WTC11 (cell line): ENCODE data around the gene FOXL2. TPM values are rescaled to one million over a fixed set of nuclear protein-coding genes. Genes with fewer than 3 reads are reported as not detected.

Experiments used
- ATAC-seq: fragments of 200-7000 bp; cut with Tn5 transposase; 2 replicates; pipeline ENCODE4 v1.10.0; 2021; ENCODE audit warnings: mild to moderate bottlenecking, moderate library complexity
- CTCF ChIA-PET: fragments of 300-600 bp; sonication (Branson Sonifier 250); formaldehyde crosslinking; loops from one replicate; lab custom pipeline; 2021; ENCODE audit warnings: antibody characterized with exemption; lab: Charles Lee
- POLR2A ChIA-PET: fragments of 350-600 bp; sonication (Branson Sonifier 250); formaldehyde crosslinking; loops from one replicate; lab custom pipeline; 2021; ENCODE audit warnings: antibody characterized with exemption; lab: Charles Lee
- DNase-seq: peaks from one replicate; pipeline ENCODE4 v3.0.0; 2021; ENCODE audit warnings: low spot score
- H3K27ac Mint-ChIP-seq: 2 replicates; pipeline ENCODE4 v1.8.0; 2021; ENCODE audit warnings: mixed read lengths
- H3K27me3 Mint-ChIP-seq: 2 replicates; pipeline ENCODE4 v1.8.0; 2021; ENCODE audit warnings: low read depth, mild to moderate bottlenecking, moderate library complexity, mixed read lengths
- H3K36me3 Mint-ChIP-seq: 2 replicates; pipeline ENCODE4 v1.8.0; 2021; ENCODE audit warnings: mixed read lengths
- H3K4me1 Mint-ChIP-seq: 2 replicates; pipeline ENCODE4 v1.8.0; 2022; ENCODE audit warnings: mixed read lengths
- H3K4me3 Mint-ChIP-seq: 2 replicates; pipeline ENCODE4 v1.8.0; 2021; ENCODE audit warnings: mild to moderate bottlenecking, moderate library complexity, mixed read lengths
- H3K9me3 Mint-ChIP-seq: 2 replicates; pipeline ENCODE4 v1.8.0; 2021; ENCODE audit warnings: mixed read lengths
- AR ChIP-seq: fragments of 250-450 bp; sonication (Bioruptor Pico); IDR thresholded peaks from 2 replicates; pipeline ENCODE4 v1.9.0; 2021; ENCODE audit warnings: mild to moderate bottlenecking
- CDX4 ChIP-seq: fragments of 250-450 bp; sonication (Bioruptor Pico); IDR thresholded peaks from 2 replicates; pipeline ENCODE4 v1.9.0; 2021; ENCODE audit warnings: moderate library complexity, mild to moderate bottlenecking, inconsistent platforms, borderline replicate concordance
- CREB1 ChIP-seq: sonication (generic); formaldehyde crosslinking; IDR thresholded peaks from 2 replicates; pipeline ENCODE4 v1.8.0; 2023; ENCODE audit warnings: mild to moderate bottlenecking, missing genetic modification reagents
- CTCF ChIP-seq: fragments of 200-600 bp; IDR thresholded peaks from 2 replicates; pipeline ENCODE4 v1.8.0; 2022; ENCODE audit warnings: antibody characterized with exemption
- EMX1 ChIP-seq: fragments of 250-450 bp; sonication (Bioruptor Pico); IDR thresholded peaks from 2 replicates; pipeline ENCODE4 v1.8.0; 2021; ENCODE audit warnings: mild to moderate bottlenecking
- ESRRA ChIP-seq: sonication (generic); formaldehyde crosslinking; IDR thresholded peaks from 2 replicates; pipeline ENCODE4 v1.8.1; 2022; ENCODE audit warnings: mild to moderate bottlenecking, missing genetic modification reagents, borderline replicate concordance
- FOXK1 ChIP-seq: sonication (generic); formaldehyde crosslinking; IDR thresholded peaks from 2 replicates; pipeline ENCODE4 v1.8.0; 2022; ENCODE audit warnings: mild to moderate bottlenecking, moderate library complexity, missing genetic modification reagents
- FOXP1 ChIP-seq: sonication (generic); formaldehyde crosslinking; IDR thresholded peaks from 2 replicates; pipeline ENCODE4 v1.8.0; 2022; ENCODE audit warnings: missing genetic modification reagents, mild to moderate bottlenecking, moderate library complexity, borderline replicate concordance
- FOXP4 ChIP-seq: sonication (generic); formaldehyde crosslinking; IDR thresholded peaks from 2 replicates; pipeline ENCODE4 v1.8.0; 2022; ENCODE audit warnings: mild to moderate bottlenecking, missing genetic modification reagents
- GTF2I ChIP-seq: fragments of 250-450 bp; sonication (Bioruptor Pico); conservative IDR thresholded peaks from 2 replicates; pipeline ENCODE4 v1.4.0; 2021; ENCODE audit warnings: mild to moderate bottlenecking
- HMGA2 ChIP-seq: fragments of 250-450 bp; sonication (Bioruptor Pico); IDR thresholded peaks from 2 replicates; pipeline ENCODE4 v1.4.0; 2021; ENCODE audit warnings: mild to moderate bottlenecking, moderate library complexity
- MLX ChIP-seq: sonication (generic); formaldehyde crosslinking; IDR thresholded peaks from 2 replicates; pipeline ENCODE4 v1.8.1; 2023; ENCODE audit warnings: mild to moderate bottlenecking, missing genetic modification reagents, moderate library complexity
- MXD4 ChIP-seq: fragments of 250-450 bp; sonication (Bioruptor Pico); IDR thresholded peaks from 2 replicates; pipeline ENCODE4 v1.8.0; 2021; ENCODE audit warnings: mild to moderate bottlenecking, moderate library complexity, borderline replicate concordance
- NFATC4 ChIP-seq: fragments of 250-450 bp; sonication (Bioruptor Pico); IDR thresholded peaks from 2 replicates; pipeline ENCODE4 v1.9.0; 2021; ENCODE audit warnings: mild to moderate bottlenecking
- NFE2L1 ChIP-seq: sonication (generic); formaldehyde crosslinking; IDR thresholded peaks from 2 replicates; pipeline ENCODE4 v1.8.1; 2023; ENCODE audit warnings: missing genetic modification reagents
- OVOL2 ChIP-seq: fragments of 250-450 bp; sonication (Bioruptor Pico); IDR thresholded peaks from 2 replicates; pipeline ENCODE4 v1.9.0; 2021; ENCODE audit warnings: mild to moderate bottlenecking, borderline replicate concordance
- RORB ChIP-seq: fragments of 250-450 bp; sonication (Bioruptor Pico); IDR thresholded peaks from 2 replicates; pipeline ENCODE4 v1.9.0; 2021; ENCODE audit warnings: mild to moderate bottlenecking
- SMAD3 ChIP-seq: sonication (generic); formaldehyde crosslinking; IDR thresholded peaks from 2 replicates; pipeline ENCODE4 v1.8.0; 2022; ENCODE audit warnings: missing genetic modification reagents, mild to moderate bottlenecking, borderline replicate concordance
- SP1 ChIP-seq: sonication (generic); formaldehyde crosslinking; conservative IDR thresholded peaks from 2 replicates; pipeline ENCODE4 v1.8.1; 2022; ENCODE audit warnings: missing genetic modification reagents
- ZBTB43 ChIP-seq: sonication (generic); formaldehyde crosslinking; IDR thresholded peaks from 2 replicates; pipeline ENCODE4 v1.8.1; 2023; ENCODE audit warnings: mild to moderate bottlenecking, missing genetic modification reagents
- ZNF138 ChIP-seq: sonication (generic); formaldehyde crosslinking; conservative IDR thresholded peaks from 2 replicates; pipeline ENCODE4 v1.8.1; 2022; ENCODE audit warnings: mild to moderate bottlenecking, moderate library complexity, missing genetic modification reagents
- ZNF232 ChIP-seq: sonication (generic); formaldehyde crosslinking; IDR thresholded peaks from 2 replicates; pipeline ENCODE4 v1.8.0; 2022; ENCODE audit warnings: mild to moderate bottlenecking, missing genetic modification reagents
- ZNF532 ChIP-seq: fragments of 250-450 bp; sonication (Bioruptor Pico); IDR thresholded peaks from 2 replicates; pipeline ENCODE4 v1.9.0; 2021; ENCODE audit warnings: mild to moderate bottlenecking, borderline replicate concordance
- ZNF671 ChIP-seq: fragments of 250-450 bp; sonication (Bioruptor Pico); IDR thresholded peaks from 2 replicates; pipeline ENCODE4 v1.8.0; 2021; ENCODE audit warnings: mild to moderate bottlenecking
- total RNA-seq: library from RNA; stranded (reverse); gene quantifications from 3 replicates; pipeline ENCODE4 v1.2.3, GENCODE V29; 2021

The FOXL2 gene
- total RNA-seq, 1 experiment from 2014 or later, result 1.4 TPM

GRCh38 chr3:138995706-138996105 lies 48.8 kb upstream of the FOXL2 start:
- Mint-ChIP-seq H3K27me3 (peaks cover 11% of the 10 kb centered on the region), H3K4me3 (no peak overlapping the region), H3K27ac (no peak overlapping the region), H3K36me3 (no peaks in the 10 kb centered on the region), H3K4me1 (no peaks in the 10 kb centered on the region), H3K9me3 (peaks cover 7% of the 10 kb centered on the region)
- DNase-seq (no peak), ATAC-seq (no peak)
- ChIA-PET CTCF (interaction anchor here (1.9 kb wide), 1 partner anchor 35 kb away, joined by 6 read pairs; no protein-coding TSS in a partner anchor), POLR2A (no interaction called here)
- TF ChIP-seq RORB (CRISPR knock-in tag) (no peak), AR (no peak), ESRRA (CRISPR knock-in tag) (no peak), MXD4 (CRISPR knock-in tag) (no peak), FOXP4 (CRISPR knock-in tag) (no peak), FOXP1 (CRISPR knock-in tag) (no peak), SP1 (CRISPR knock-in tag) (no peak), HMGA2 (CRISPR knock-in tag) (no peak), NFE2L1 (no peak), ZNF138 (CRISPR knock-in tag) (no peak), CDX4 (no peak), EMX1 (CRISPR knock-in tag) (no peak), ZBTB43 (CRISPR knock-in tag) (no peak), ZNF232 (CRISPR knock-in tag) (no peak), NFATC4 (CRISPR knock-in tag) (no peak)

GRCh38 chr3:138987181-138987580 lies 40.2 kb upstream of the FOXL2 start:
- Mint-ChIP-seq H3K9me3 (no peaks in the 10 kb centered on the region), H3K36me3 (no peaks in the 10 kb centered on the region), H3K4me1 (no peaks in the 10 kb centered on the region), H3K4me3 (no peak overlapping the region), H3K27ac (no peak overlapping the region), H3K27me3 (peaks cover 4% of the 10 kb centered on the region; the same call in 1 of the 2 replicates)
- DNase-seq, result no peak
- CTCF ChIA-PET, result interaction anchor here (1.1 to 1.7 kb wide), 5 partner anchors 10 to 342 kb away, joined by 3 to 5 read pairs (median 4); no protein-coding TSS in a partner anchor
- POLR2A ChIA-PET, result no interaction called here
- ATAC-seq, result no peak
- TF ChIP-seq MXD4 (CRISPR knock-in tag) (no peak), FOXK1 (CRISPR knock-in tag) (no peak), OVOL2 (no peak), ESRRA (CRISPR knock-in tag) (no peak), ZNF532 (CRISPR knock-in tag) (no peak), SMAD3 (no peak), CREB1 (CRISPR knock-in tag) (no peak), CTCF (no peak), ZNF671 (CRISPR knock-in tag) (no peak), GTF2I (no peak), MLX (CRISPR knock-in tag) (no peak)
